Breast epithelium (tissue), 4 donors: Measurements from ENCODE around the gene STARD8. TPM values are rescaled to one million over a fixed set of nuclear protein-coding genes. Genes with fewer than 3 reads are reported as not detected.
A peak's percentile ranks its signal among the peaks of the same experiment; 100 is the strongest.
"Not testable (repeated sequence)": the region's sequence is repeated elsewhere in the genome, so short reads cannot be mapped to it uniquely, and the experiment has no call there.

Source experiments
- DNase-seq, 2 donors: peaks; one replicate each; pipeline ENCODE4 v3.0.0-alpha.2; 2019; ENCODE audit warnings: low spot score in 2 of 2
- H3K27ac ChIP-seq, 2 donors: fragments of 200-600 bp; sonication (generic) in 1 of 2; one replicate each; pipeline ENCODE4 v1.5.1; 2016 to 2019; ENCODE audit warnings: mild to moderate bottlenecking in 1 of 2
- H3K27me3 ChIP-seq, 2 donors: fragments of 200-600 bp; sonication (generic) in 1 of 2; one replicate each; pipeline versions ENCODE4 v1.5.1 to v1.6.0; 2017 to 2019; ENCODE audit warnings: control low read depth in 1 of 2, mild to moderate bottlenecking in 1 of 2
- H3K36me3 ChIP-seq: fragments of 200-600 bp; one replicate; pipeline ENCODE4 v1.5.1; 2019
- H3K4me1 ChIP-seq, 2 donors: fragments of 200-600 bp; sonication (generic); one replicate each; pipeline ENCODE4 v1.5.1; 2016 to 2019; ENCODE audit warnings: control low read depth in 1 of 2
- H3K4me3 ChIP-seq, 3 donors: fragments of 200-600 bp; sonication (generic); 1 replicate in 2 of 3; 2 replicates in 1 of 3; pipeline ENCODE4 v1.5.1; 2016 to 2019; ENCODE audit warnings: mild to moderate bottlenecking in 3 of 3, moderate library complexity in 2 of 3
- H3K9me3 ChIP-seq, 2 donors: fragments of 200-600 bp; sonication (generic) in 1 of 2; one replicate each; pipeline ENCODE4 v1.5.1; 2016 to 2019; ENCODE audit warnings: control low read depth in 1 of 2
- CTCF ChIP-seq, 3 donors: fragments of 450-650 bp; IDR thresholded peaks; one replicate each; pipeline ENCODE4 v1.5.1; 2016 to 2017; ENCODE audit warnings: antibody characterized with exemption in 3 of 3, mild to moderate bottlenecking in 3 of 3, moderate library complexity in 3 of 3
- POLR2A ChIP-seq: fragments of 450-650 bp; IDR thresholded peaks from one replicate; pipeline ENCODE4 v1.6.1; 2016; ENCODE audit warnings: antibody characterized with exemption, mild to moderate bottlenecking, moderate library complexity
- POLR2AphosphoS5 ChIP-seq, 3 donors: sonication (generic); formaldehyde crosslinking; IDR thresholded peaks; one replicate each; pipeline ENCODE4 v1.6.1; 2017; ENCODE audit warnings: antibody characterized with exemption in 3 of 3
- intact Hi-C: fragments of 100-400 bp; cut with DNase I; formaldehyde crosslinking; loops from one replicate; pipeline ENCODE4 v1.15.1; 2023; ENCODE audit warnings: low total_unique reads
- total RNA-seq, 3 donors: library from RNA; depleted of rRNA; stranded (reverse); fragments of >200 nt; gene quantifications; one replicate each; pipeline ENCODE4 v1.1.0, GENCODE V29; 2016

STARD8 gene
- total RNA-seq, 3 donors from 2014 or later: 6.4 to 18.7 (median 9.2) TPM

GRCh38 chrX:68684919-68685304, 37.4 kb downstream of the STARD8 start:
- no peaks in the 10 kb centered on the region for H3K9me3 ChIP-seq
- H3K36me3 ChIP-seq: no peaks in the 10 kb centered on the region
- H3K4me3 ChIP-seq: no peak overlapping the region
- H3K4me1 ChIP-seq: no peaks in the 10 kb centered on the region
- no peak for DNase-seq
- H3K27me3 ChIP-seq: peaks cover 0 to 67% of the 10 kb centered on the region in 2 donors
- no peak overlapping the region for H3K27ac ChIP-seq
- TF ChIP-seq CTCF (IDR thresholded peaks at IDR 0.05) (no peak), POLR2AphosphoS5 (IDR thresholded peaks at IDR 0.05) (no peak), POLR2A (no peak)
- intact Hi-C loops: no loop called here

- peaks cover 0 to 65% of the 10 kb centered on the region in 2 donors for H3K27me3 ChIP-seq
- peak overlapping the region in 2 of 3 donors; percentile 51 to 67 for H3K4me3 ChIP-seq
- DNase-seq: no peak
- peak overlapping the region in 1 of 2 donors; percentile 85 for H3K27ac ChIP-seq
- TF ChIP-seq CTCF (IDR thresholded peaks at IDR 0.05): no peak
- no peak for TF ChIP-seq POLR2AphosphoS5 (IDR thresholded peaks at IDR 0.05)
- TF ChIP-seq POLR2A: no peak
- H3K4me1 ChIP-seq: no peaks in the 10 kb centered on the region
- H3K9me3 ChIP-seq: no peaks in the 10 kb centered on the region
- intact Hi-C loops: no loop called here
- no peaks in the 10 kb centered on the region for H3K36me3 ChIP-seq
Measured at GRCh38 chrX:68685685-68686084, 38.2 kb downstream of the STARD8 start.

GRCh38 chrX:68686097-68686977, 38.9 kb downstream of the STARD8 start:
- Histone ChIP-seq H3K36me3 (no peaks in the 10 kb centered on the region), H3K4me1 (no peaks in the 10 kb centered on the region), H3K4me3 (peak overlapping the region; percentile 39 to 67 (median 51)), H3K9me3 (no peaks in the 10 kb centered on the region), H3K27ac (peak overlapping the region; percentile 40 to 85), H3K27me3 (peaks cover 0 to 62% of the 10 kb centered on the region in 2 donors)
- peak in 1 of 2 donors; percentile 26 for DNase-seq
- intact Hi-C loops: no loop called here
- no peak for TF ChIP-seq CTCF (IDR thresholded peaks at IDR 0.05)
- TF ChIP-seq POLR2A: no peak
- no peak for TF ChIP-seq POLR2AphosphoS5 (IDR thresholded peaks at IDR 0.05)

GRCh38 chrX:68688931-68689330, 41.5 kb downstream of the STARD8 start:
- peaks cover 0 to 66% of the 10 kb centered on the region in 2 donors for H3K27me3 ChIP-seq
- DNase-seq, H3K9me3 ChIP-seq, H3K36me3 ChIP-seq, H3K4me1 ChIP-seq, H3K4me3 ChIP-seq, H3K27ac ChIP-seq, intact Hi-C loops: not testable (repeated sequence)

- intact Hi-C loops: no loop called here
- TF ChIP-seq POLR2A (no peak), CTCF (IDR thresholded peaks at IDR 0.05) (no peak), POLR2AphosphoS5 (IDR thresholded peaks at IDR 0.05) (no peak)
- Histone ChIP-seq H3K27me3 (peaks cover 0 to 65% of the 10 kb centered on the region in 2 donors), H3K9me3 (no peaks in the 10 kb centered on the region), H3K4me1 (no peaks in the 10 kb centered on the region), H3K27ac (no peak overlapping the region), H3K36me3 (no peaks in the 10 kb centered on the region), H3K4me3 (no peak overlapping the region)
- DNase-seq: no peak
Measured at GRCh38 chrX:68690936-68691501, 43.6 kb downstream of the STARD8 start.
